Measurements from ENCODE around the gene DPEP1. TPM values are rescaled to one million over a fixed set of nuclear protein-coding genes. Genes with fewer than 3 reads are reported as not detected.

DPEP1 gene
- polyA plus RNA-seq, 1 donor from 2014 or later, result not detected

DNA sequence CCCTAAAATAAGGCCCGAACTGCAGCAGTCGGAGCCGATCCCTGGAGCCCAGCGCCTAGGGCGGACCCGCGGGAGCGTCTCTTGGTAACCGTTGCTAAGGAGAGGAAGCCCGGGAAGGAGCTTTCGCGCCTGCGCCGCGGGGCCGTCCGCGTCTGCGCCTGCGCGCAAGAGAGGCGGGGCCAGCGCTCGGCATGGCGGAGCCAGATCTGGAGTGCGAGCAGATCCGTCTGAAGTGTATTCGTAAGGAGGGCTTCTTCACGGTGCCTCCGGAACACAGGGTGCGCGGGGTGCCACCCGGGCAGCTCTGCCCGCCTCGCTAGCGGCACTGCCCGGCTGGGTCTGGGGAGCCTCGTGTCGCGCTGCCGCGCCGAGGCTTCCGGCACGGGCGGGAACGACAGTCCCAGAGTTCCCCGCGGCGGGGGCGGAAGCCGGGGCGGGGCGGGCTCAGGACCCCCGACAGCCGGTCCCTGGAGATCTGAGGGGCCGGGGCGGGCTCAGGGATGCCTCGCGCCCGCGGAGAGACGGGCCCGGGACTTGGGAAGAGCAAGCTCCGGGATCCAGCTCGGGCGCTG, 73.2 kb downstream of the DPEP1 start, which contains the start of gene CDK10:
Gene CDK10 (plus strand): TSS at position 170 of the 572 bp plus-strand sequence. CDS start 22 bp downstream, at position 192.
- Mint-ChIP-seq H3K27me3 (no peaks in the 10 kb centered on the region), H3K27ac (peak within 1 kb of the TSS; percentile 94 to 97 (median 97)), H3K4me1 (peaks cover 4 to 9% (median 8%) of the 10 kb centered on the region in 3 donors), H3K4me3 (peak within 1 kb of the TSS; percentile 92 to 99 (median 96)), H3K9me3 (no peaks in the 10 kb centered on the region), H3K36me3 (peaks cover 4% of the 10 kb centered on the region)

DNA sequence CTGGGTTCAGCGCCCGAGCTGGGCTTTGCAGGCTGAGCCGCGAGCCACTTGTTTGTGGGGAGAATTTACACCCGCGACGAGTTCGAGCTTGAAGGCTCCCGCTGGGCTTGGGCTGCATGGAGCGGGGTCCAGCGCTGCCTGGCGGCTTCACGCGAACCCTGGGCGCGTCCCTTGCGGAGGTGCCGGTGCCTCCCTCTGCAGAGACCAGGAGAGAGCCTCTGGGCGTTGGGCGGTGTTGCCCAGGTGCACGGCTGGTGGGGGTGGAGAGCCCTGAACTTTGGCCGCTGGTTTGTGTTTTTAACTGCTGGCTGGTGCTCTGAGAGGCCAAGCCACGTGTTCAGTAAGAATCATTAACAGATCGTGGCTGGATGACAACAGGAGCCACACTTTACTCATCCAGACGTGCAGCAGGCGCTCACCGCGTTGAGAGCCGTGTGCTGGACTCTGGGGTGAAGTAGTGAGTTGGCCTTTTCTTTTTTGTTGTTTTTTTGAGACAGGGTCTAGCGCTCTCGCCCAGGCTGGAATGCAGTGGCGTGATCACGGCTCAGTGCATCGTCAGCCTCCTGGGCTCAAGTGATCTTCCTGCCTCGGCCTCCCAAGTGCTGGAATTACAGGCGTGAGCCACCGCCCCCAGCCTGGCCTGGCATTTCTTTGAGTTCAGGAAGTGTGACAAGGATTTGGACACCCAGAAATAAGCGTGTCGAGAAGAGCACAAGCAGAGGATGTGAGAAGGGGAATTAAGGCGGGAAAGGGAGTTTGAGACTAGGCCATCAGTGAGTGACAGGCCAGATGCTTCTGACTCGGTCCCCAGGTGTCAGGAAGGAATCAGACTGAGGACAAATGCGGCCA, 73.9 kb downstream of the DPEP1 start:
- Mint-ChIP-seq H3K9me3 (no peaks in the 10 kb centered on the region), H3K27me3 (no peaks in the 10 kb centered on the region), H3K4me3 (peak overlapping the region; percentile 90 to 99 (median 94)), H3K4me1 (peaks cover 4 to 9% (median 8%) of the 10 kb centered on the region in 3 donors), H3K36me3 (peaks cover 4% of the 10 kb centered on the region), H3K27ac (peak overlapping the region in 2 of 3 donors; percentile 82 to 88)

Other genes starting within 250 kb of the DPEP1 start
- gene ANKRD11, start 123.1 kb upstream of the DPEP1 start, polyA plus RNA-seq, result 11.6 TPM
- gene SPG7, start 105.2 kb upstream of the DPEP1 start, polyA plus RNA-seq, result 47.0 TPM
- 6,684 TPM for gene RPL13, start 53.0 kb upstream of the DPEP1 start, polyA plus RNA-seq
- not detected for gene CPNE7, start 37.9 kb upstream of the DPEP1 start, polyA plus RNA-seq
- 63.9 TPM for gene CHMP1A, start 44.1 kb downstream of the DPEP1 start, polyA plus RNA-seq
- 3.5 TPM for gene SPATA33, start 44.2 kb downstream of the DPEP1 start, polyA plus RNA-seq
- gene CDK10, start 73.0 kb downstream of the DPEP1 start, polyA plus RNA-seq, result 24.0 TPM
- gene SPATA2L, start 88.1 kb downstream of the DPEP1 start, polyA plus RNA-seq, result 12.7 TPM
- 1.6 TPM for gene VPS9D1, start 107.3 kb downstream of the DPEP1 start, polyA plus RNA-seq
- gene ZNF276, start 107.9 kb downstream of the DPEP1 start, polyA plus RNA-seq, result 24.6 TPM
- 23.1 TPM for gene FANCA, start 203.0 kb downstream of the DPEP1 start, polyA plus RNA-seq
- 0.19 TPM for gene SPIRE2, start 214.8 kb downstream of the DPEP1 start, polyA plus RNA-seq

Data from IgD-negative memory B cell (primary cell).